HG03378 (cell line): ENCODE results near the gene CAPN12.

Experiments
- ATAC-seq: cut with Tn5 transposase; IDR thresholded peaks from one replicate; pipeline ENCODE4 v1.9.1; 2021; ENCODE audit warnings: mild to moderate bottlenecking, moderate library complexity; ENCODE audit not compliant: unreplicated experiment

Gene CAPN12

GRCh38 chr19:38739440-38740256 is 4.6 kb downstream of the CAPN12 start:
- ATAC-seq = no peak

DNA sequence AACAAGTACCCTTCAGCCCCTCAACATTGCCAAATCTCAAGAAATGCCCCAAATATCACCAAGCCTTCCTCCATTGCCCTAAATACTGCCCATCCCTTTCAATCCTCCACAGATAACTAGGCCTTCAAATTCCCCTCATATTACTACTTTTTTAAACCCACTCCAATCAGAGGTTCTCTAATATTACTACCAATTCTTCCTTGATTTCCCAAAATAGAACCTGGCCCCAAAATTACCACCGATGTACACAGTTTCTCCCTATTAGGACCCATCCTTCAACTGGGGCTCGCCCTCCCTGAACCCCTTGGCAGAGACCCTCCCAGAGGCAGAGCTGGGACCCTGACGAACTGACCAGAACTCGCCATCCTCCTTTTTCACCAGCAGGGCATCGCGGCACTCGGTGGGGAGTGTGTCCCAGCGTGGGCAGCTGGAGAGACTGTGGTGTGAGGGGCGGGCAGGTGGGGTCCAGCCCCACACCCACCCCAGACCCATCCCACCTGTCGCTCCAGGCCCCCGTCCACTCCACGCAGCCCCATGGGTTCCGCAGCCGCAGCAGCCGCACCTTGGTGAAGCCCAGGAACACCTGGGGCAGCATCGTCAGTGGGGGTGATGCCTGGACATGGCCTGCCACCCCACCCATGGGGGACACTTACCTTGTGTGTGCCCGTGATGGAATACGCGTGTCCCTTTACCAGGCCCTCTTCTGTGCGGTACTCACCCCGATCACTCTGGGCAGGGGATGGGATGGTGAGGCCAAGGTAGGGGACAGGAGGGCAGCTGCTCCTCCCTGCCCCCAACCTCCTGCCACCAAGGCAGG is 6.1 kb downstream of the CAPN12 start:
- ATAC-seq = no peak

- no peak for ATAC-seq
Measured at GRCh38 chr19:38737281-38737865, 6.9 kb downstream of the CAPN12 start.

DNA sequence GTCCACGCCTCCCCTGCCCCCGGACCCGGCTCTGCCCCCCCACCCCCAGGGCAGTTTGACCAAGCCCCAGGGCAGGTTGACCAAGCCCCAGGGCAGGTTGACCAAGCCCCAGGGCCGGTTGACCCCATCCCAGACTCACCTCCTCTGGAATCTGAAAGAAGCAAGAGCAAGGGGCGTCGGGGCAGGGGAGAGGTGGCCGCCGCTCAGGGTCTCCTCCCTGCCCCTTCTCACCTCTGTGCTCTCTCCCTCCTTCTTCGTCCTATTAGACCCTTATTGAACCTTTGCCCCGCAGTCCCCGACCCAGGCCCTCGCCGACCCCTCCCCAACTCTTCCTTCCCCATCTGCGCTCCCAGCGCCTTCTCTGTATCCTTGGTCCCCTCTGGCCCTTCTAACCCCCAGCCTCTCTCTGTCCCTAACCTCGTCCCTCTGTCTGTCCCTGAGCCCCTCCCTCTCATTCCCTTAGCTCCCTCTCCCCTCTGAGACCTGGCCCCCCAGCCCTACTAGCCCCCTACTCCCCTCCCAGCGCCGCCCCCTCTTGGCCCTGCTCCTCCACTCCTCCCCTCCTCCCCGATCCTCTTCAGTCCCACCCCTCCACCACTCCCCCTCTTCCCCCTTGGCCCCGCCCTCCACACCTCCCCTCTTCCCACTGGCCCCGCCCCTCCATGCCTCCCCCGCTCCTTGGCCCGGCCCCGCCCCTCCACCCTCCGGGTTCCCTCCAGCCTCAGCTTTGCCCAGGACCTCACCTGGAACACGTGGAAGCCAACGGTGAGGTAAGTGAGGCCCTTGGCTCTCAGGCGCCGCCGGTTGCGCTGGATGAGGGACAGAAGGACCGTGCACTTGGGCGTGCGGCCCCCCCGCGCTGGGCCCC is 7.6 kb downstream of the CAPN12 start:
- no peak for ATAC-seq

- no peak for ATAC-seq
Measured at GRCh38 chr19:38736036-38736412, 8.2 kb downstream of the CAPN12 start.

DNA sequence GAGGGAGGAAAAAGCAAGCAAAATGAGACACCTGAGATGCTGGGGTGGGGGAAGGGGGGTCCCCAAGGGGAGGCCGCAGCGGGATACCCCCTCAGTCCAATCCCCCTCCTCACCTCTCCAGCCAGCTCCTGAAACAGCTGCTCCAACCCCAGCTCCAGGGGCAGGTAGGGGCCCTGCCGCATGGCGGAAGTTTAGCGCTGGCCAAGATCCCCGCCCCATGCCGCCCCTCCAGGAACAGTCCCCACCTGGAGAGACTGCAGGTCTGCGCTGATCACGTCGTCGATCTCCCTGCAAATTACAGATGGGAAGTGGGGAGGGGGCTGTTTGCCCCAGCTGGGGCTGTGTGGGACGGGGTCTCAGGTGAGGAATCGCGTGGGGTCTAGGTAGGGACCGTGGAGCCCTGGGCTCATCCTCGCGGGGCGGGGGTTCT is 9.0 kb downstream of the CAPN12 start:
- ATAC-seq = no peak

DNA sequence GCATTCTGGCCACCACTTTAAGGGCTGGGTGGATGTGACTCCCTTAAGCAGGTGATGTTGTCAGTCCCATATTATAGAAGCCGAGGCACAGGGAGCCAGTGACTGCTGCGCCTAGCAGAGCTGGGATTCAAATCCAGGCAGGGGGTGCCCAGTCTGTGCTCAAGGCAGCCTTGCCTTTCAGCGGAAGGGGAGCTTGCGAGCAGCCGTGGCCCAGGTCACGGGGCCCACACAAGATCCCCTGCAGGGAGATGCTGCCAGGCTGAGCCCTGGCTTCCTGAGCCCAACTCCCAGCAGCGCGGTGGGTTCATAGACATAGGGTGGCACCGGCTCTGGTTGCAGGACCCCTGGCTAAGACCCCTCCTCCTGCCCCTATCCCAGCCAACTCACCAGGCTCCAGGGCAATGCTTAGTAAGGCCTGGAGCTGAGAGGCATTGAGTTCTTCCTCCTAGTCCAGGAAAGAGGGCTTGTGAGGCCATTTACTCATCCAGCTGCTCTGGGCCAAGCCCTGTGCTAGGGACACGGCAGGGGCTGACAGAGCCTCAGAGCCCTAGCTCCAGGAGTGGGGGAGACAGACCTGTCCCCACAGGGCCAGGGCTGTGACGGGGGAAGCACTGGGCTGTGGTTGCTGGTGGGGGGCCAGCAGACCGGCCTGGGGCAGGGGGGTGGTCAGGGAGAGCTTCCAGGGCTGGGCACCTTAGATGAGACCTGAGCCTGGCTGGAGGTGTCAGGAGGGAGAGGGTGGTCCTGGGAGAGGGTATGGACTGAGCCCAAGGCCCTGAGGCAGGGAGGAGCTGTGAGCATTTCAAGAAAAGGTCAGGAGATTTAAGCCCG is 9.6 kb downstream of the CAPN12 start:
- ATAC-seq = no peak

DNA sequence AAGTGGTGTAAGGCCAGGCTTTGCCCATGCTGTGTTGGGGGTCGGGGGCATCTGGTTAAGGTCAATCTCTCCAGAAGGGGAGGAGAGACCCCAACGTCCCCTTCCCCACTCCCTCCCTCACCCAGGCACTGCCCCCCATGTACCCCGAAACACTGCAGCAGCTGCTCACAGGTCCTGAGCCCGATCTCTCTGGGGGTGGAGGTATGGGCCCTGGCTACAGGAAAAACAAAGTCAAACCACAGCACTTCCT is 10.2 kb downstream of the CAPN12 start:
- no peak for ATAC-seq

GRCh38 chr19:38733493-38734175 is 10.6 kb downstream of the CAPN12 start:
- no peak for ATAC-seq

GRCh38 chr19:38733241-38733492 is 11.1 kb downstream of the CAPN12 start:
- ATAC-seq = no peak

- no peak for ATAC-seq
Measured at GRCh38 chr19:38731654-38732301, 12.5 kb downstream of the CAPN12 start.

DNA sequence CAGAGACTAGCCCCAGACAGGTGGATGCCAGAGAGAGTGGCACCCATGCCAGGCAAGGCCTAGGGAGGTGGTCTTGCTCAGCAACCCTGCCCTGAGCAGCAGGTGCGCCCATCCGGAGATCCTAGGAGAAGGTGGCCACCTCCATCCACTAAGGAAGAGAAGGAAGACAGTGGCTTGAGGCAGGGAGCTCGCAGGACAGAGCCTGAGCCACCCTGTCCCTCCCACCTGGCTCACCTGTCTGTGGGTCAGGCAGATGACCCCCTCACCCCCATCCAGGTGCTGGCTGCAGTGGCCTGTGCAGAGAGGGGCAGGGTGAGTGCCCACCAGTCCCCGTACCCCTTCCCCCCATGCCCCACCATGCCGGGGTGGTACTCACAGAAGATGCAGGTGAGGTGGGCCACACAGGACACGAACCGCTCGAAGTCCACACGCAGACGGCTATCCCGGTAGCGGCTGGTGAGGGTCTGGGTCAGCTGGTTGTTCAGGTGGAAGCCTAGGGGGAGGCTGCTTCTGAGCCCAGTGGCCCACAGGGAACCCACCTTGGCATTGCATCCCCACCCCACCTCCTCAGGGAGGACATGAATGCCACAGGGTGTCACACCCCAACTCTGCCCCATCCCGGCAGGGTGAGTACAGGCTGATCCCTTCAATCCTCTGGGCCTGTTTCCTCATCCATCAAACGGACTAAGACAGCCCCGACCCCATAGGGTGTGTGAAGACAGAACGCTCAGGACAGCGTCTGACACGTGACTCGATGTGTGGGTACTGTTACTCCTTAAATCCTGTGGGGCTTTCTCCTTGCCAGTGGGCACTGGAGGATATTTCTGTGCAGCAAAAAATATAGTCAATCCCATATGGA is 13.3 kb downstream of the CAPN12 start:
- no peak for ATAC-seq

GRCh38 chr19:38730470-38730730 is 13.9 kb downstream of the CAPN12 start:
- no peak for ATAC-seq

DNA sequence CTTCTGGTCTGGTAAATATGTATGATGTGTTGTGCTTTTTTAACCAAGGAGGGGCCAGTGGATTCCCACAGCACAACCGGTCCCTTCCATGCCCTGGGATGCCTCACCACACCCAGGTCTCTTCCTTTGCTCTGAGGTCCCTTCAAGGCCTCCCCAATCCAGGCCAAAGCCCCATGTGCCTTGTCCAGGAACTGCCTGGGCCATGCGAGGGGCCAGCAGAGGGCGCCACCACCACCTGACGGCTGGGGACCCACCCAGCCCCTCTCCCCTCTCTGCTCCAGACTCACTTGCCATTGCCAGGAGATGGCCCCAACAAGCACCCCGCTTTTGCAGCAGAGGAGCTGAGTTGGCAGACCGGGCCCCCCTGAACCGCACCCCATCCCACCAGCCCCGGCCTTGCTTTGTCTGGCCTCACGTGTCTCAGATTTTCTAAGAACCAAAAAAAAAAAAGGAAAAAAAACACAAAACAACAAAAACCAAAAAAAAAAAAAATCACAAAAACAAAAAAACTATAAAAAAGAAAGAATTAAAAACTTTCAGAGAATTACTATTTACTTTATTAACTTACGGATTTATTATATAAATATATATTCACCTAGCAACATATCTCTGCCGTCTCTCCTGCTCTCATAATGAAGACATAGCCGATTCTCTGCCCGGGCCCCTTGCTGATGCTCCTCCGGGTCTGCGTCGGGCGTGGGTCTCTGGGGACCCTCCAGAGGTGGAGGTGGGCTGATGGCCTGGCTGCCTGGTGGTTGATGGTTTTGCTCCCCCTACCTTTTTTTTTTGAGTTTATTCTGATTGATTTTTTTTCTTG is 14.4 kb downstream of the CAPN12 start:
- no peak for ATAC-seq

GRCh38 chr19:38728752-38729541 is 15.3 kb downstream of the CAPN12 start:
- no peak for ATAC-seq

DNA sequence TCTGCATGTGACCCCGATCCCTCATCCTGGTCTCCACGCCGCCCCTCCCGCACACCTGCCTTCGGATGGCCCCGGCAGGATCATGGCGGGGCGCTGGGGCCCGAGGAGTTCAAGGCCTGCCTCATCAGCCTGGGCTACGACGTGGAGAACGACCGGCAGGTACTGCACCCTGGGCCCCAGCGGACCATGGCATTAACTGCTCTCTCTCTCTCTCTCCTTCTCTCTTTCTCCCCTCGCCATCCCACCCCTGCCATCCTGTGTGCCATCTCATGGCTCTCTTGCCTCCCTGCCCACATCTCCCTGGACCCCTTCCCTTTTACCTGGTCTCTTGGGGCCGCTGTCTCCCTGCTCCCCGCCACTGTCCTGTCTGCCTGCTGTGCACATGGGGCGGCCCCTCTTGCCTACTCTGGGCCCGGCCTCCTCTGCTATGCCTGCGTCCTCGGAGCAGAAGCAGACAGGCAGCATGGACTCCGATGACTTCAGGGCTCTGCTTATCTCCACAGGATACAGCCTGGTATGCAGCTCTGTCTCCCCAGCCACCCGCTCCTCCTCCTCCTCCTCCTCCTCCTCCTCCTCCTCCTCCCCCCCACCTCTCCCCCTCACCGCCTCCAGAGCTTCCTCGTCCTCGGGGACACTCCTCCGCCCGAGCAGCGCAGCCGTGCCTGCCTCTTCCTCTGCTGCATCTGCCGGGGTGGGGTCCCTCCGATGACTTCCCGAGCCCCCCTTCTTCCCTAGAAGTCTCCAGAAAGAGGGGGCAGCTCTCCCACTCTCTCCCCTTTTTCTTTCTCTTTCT is 16.2 kb downstream of the CAPN12 start:
- ATAC-seq = no peak
